Activated CD8-positive, alpha-beta memory T cell treated with anti-CD3 and anti-CD28 coated beads, Interleukin-2, amount 10 ng/mL, durations not matched to agents 7 days and 5 days (primary cell): ENCODE results near the gene MED15. TPM values are rescaled to one million over a fixed set of nuclear protein-coding genes. Genes with fewer than 3 reads are reported as not detected.
"Not testable (repeated sequence)": the region's sequence is repeated elsewhere in the genome, so short reads cannot be mapped to it uniquely, and the experiment has no call there.

ENCODE experiments used
- ATAC-seq: fragments of 150-1000 bp; cut with Tn5 transposase; one replicate; pipeline ENCODE4 v1.10.0; 2021; ENCODE audit warnings: moderate library complexity
- CTCF ChIA-PET: fragments of 350-600 bp; sonication (Branson Sonifier 250); formaldehyde crosslinking; loops from one replicate; lab custom pipeline; 2021; ENCODE audit warnings: antibody characterized with exemption; lab: Charles Lee
- DNase-seq: peaks from one replicate; pipeline ENCODE4 v3.0.0-alpha.2; 2020
- H3K27ac Mint-ChIP-seq: one replicate; pipeline ENCODE4 v1.8.0; 2021; ENCODE audit warnings: mild to moderate bottlenecking, mixed read lengths
- H3K27me3 Mint-ChIP-seq: one replicate; pipeline ENCODE4 v1.8.0; 2021; ENCODE audit warnings: mixed read lengths
- H3K36me3 Mint-ChIP-seq: one replicate; pipeline ENCODE4 v1.8.0; 2021; ENCODE audit warnings: mild to moderate bottlenecking, mixed read lengths
- H3K4me1 Mint-ChIP-seq: one replicate; pipeline ENCODE4 v1.8.0; 2021; ENCODE audit warnings: mixed read lengths
- H3K4me3 Mint-ChIP-seq: one replicate; pipeline ENCODE4 v1.8.0; 2021; ENCODE audit warnings: mild to moderate bottlenecking, moderate library complexity, mixed read lengths
- H3K9me3 Mint-ChIP-seq: one replicate; pipeline ENCODE4 v1.8.0; 2022; ENCODE audit warnings: low read depth, mixed read lengths
- total RNA-seq, 2 experiments: library from RNA; stranded (reverse); gene quantifications; one replicate each; pipeline ENCODE4 v1.2.3, GENCODE V29; 2021

Gene MED15
- total RNA-seq, 2 experiments from 2014 or later = 145 to 179 TPM

- ATAC-seq = no peak
- Mint-ChIP-seq H3K27me3 (no peaks in the 10 kb centered on the region), H3K9me3 (no peaks in the 10 kb centered on the region), H3K36me3 (peaks cover 8% of the 10 kb centered on the region), H3K4me3 (no peak overlapping the region), H3K27ac (peak overlapping the region; percentile 21), H3K4me1 (peaks cover 27% of the 10 kb centered on the region)
- no peak for DNase-seq
- CTCF ChIA-PET = interaction anchor here (0.6 to 1.5 kb wide), 2 partner anchors 72 to 428 kb away, joined by 3 to 4 read pairs; no protein-coding TSS in a partner anchor
Measured at GRCh38 chr22:20490183-20490940, 17.0 kb upstream of the MED15 start.

- Mint-ChIP-seq H3K4me1 (peaks cover 27% of the 10 kb centered on the region), H3K9me3 (no peaks in the 10 kb centered on the region), H3K36me3 (peaks cover 8% of the 10 kb centered on the region), H3K4me3 (no peak overlapping the region), H3K27ac (no peak overlapping the region), H3K27me3 (no peaks in the 10 kb centered on the region)
- no peak for DNase-seq
- CTCF ChIA-PET = interaction anchor here (0.6 to 2.5 kb wide), 2 partner anchors 28 to 428 kb away, joined by 3 to 7 read pairs; no protein-coding TSS in a partner anchor
- ATAC-seq = no peak
Measured at GRCh38 chr22:20490941-20491307, 16.5 kb upstream of the MED15 start.

- Mint-ChIP-seq H3K4me1 (peaks cover 26% of the 10 kb centered on the region), H3K27ac (no peak overlapping the region), H3K36me3 (peaks cover 5% of the 10 kb centered on the region), H3K4me3 (no peak overlapping the region), H3K27me3 (no peaks in the 10 kb centered on the region), H3K9me3 (no peaks in the 10 kb centered on the region)
- ATAC-seq (no peak), DNase-seq (no peak)
- CTCF ChIA-PET = interaction anchor here (2.5 kb wide), 1 partner anchor 28 kb away, joined by 7 read pairs; no protein-coding TSS in a partner anchor
Measured at GRCh38 chr22:20491346-20491745, 16.1 kb upstream of the MED15 start.

GRCh38 chr22:20494978-20495860, 12.2 kb upstream of the MED15 start, which contains the start of gene KLHL22:
TSS of gene KLHL22 (minus strand) at chr22:20495795. CDS start at chr22:20489211, 6,584 bp downstream.
- Mint-ChIP-seq H3K4me1 (peaks cover 29% of the 10 kb centered on the region), H3K4me3 (peak within 1 kb of the TSS; percentile 85), H3K9me3 (no peaks in the 10 kb centered on the region), H3K27me3 (no peaks in the 10 kb centered on the region), H3K36me3 (peaks cover 2% of the 10 kb centered on the region), H3K27ac (peak within 1 kb of the TSS; percentile 75)
- ATAC-seq = peak; percentile 44
- CTCF ChIA-PET = interaction anchor here (1.0 to 2.9 kb wide), 10 partner anchors 11 to 128 kb away, joined by 3 to 13 read pairs (median 4); no protein-coding TSS in a partner anchor
- DNase-seq = peak; percentile 58

GRCh38 chr22:20495861-20496681, 11.3 kb upstream of the MED15 start:
- H3K27me3 Mint-ChIP-seq = no peaks in the 10 kb centered on the region
- H3K4me1 Mint-ChIP-seq = peaks cover 25% of the 10 kb centered on the region
- no peaks in the 10 kb centered on the region for H3K9me3 Mint-ChIP-seq
- H3K27ac Mint-ChIP-seq = peak overlapping the region; percentile 74
- CTCF ChIA-PET = interaction anchor here (1.0 to 2.9 kb wide), 4 partner anchors 11 to 77 kb away, joined by 4 to 13 read pairs (median 6); partner anchors contain the start of gene MED15
- H3K36me3 Mint-ChIP-seq = peaks cover 3% of the 10 kb centered on the region
- DNase-seq = peak; percentile 94
- peak; percentile 97 for ATAC-seq
- H3K4me3 Mint-ChIP-seq = peak overlapping the region; percentile 85

- Mint-ChIP-seq H3K36me3 (peaks cover 4% of the 10 kb centered on the region), H3K27me3 (no peaks in the 10 kb centered on the region), H3K4me1 (peaks cover 19% of the 10 kb centered on the region), H3K27ac (no peak overlapping the region), H3K4me3 (no peak overlapping the region), H3K9me3 (no peaks in the 10 kb centered on the region)
- DNase-seq (no peak), ATAC-seq (no peak)
- CTCF ChIA-PET = interaction anchor here (1.0 kb wide), 1 partner anchor 9 kb away, joined by 5 read pairs; the partner anchor contains the start of gene MED15
Measured at GRCh38 chr22:20497426-20497825, 10.0 kb upstream of the MED15 start.

GRCh38 chr22:20498913-20499312, 8.5 kb upstream of the MED15 start:
- no peak overlapping the region for H3K27ac Mint-ChIP-seq
- H3K9me3 Mint-ChIP-seq = no peaks in the 10 kb centered on the region
- peaks cover 11% of the 10 kb centered on the region for H3K4me1 Mint-ChIP-seq
- H3K4me3 Mint-ChIP-seq = no peak overlapping the region
- H3K27me3 Mint-ChIP-seq = no peaks in the 10 kb centered on the region
- CTCF ChIA-PET = interaction anchor here (1.1 to 1.5 kb wide), 3 partner anchors 8 to 81 kb away, joined by 3 read pairs; partner anchors contain the start of gene MED15
- DNase-seq (no peak), ATAC-seq (no peak)
- H3K36me3 Mint-ChIP-seq = peaks cover 4% of the 10 kb centered on the region

GRCh38 chr22:20499769-20500168, 7.6 kb upstream of the MED15 start:
- Mint-ChIP-seq H3K9me3 (no peaks in the 10 kb centered on the region), H3K27ac (no peak overlapping the region), H3K4me3 (no peak overlapping the region), H3K4me1 (peaks cover 6% of the 10 kb centered on the region), H3K27me3 (no peaks in the 10 kb centered on the region), H3K36me3 (peaks cover 4% of the 10 kb centered on the region)
- DNase-seq (no peak), ATAC-seq (no peak)
- CTCF ChIA-PET = interaction anchor here (0.7 to 1.2 kb wide), 3 partner anchors 40 to 82 kb away, joined by 3 to 4 read pairs (median 3); no protein-coding TSS in a partner anchor

GRCh38 chr22:20503816-20504215, 3.6 kb upstream of the MED15 start:
- Mint-ChIP-seq H3K4me1 (peaks cover 14% of the 10 kb centered on the region), H3K9me3 (no peaks in the 10 kb centered on the region), H3K36me3 (peaks cover 14% of the 10 kb centered on the region), H3K27me3 (no peaks in the 10 kb centered on the region), H3K27ac (no peak overlapping the region), H3K4me3 (no peak overlapping the region)
- ATAC-seq (no peak), DNase-seq (no peak)
- CTCF ChIA-PET = interaction anchor here (1.5 kb wide), 1 partner anchor 60 kb away, joined by 4 read pairs; no protein-coding TSS in a partner anchor

- Mint-ChIP-seq H3K4me1 (peaks cover 20% of the 10 kb centered on the region), H3K36me3 (peaks cover 20% of the 10 kb centered on the region)
- not testable (repeated sequence) for H3K9me3 Mint-ChIP-seq, H3K27ac Mint-ChIP-seq, H3K4me3 Mint-ChIP-seq, H3K27me3 Mint-ChIP-seq, ATAC-seq, DNase-seq
- CTCF ChIA-PET = interaction anchor here (1.5 to 1.7 kb wide), 2 partner anchors 60 to 87 kb away, joined by 3 to 4 read pairs; no protein-coding TSS in a partner anchor
Measured at GRCh38 chr22:20504293-20504922, 3.0 kb upstream of the MED15 start.

GRCh38 chr22:20506543-20507252, 712 bp upstream of the MED15 start:
- H3K27me3 Mint-ChIP-seq = no peaks in the 10 kb centered on the region
- peaks cover 29% of the 10 kb centered on the region for H3K36me3 Mint-ChIP-seq
- ATAC-seq = no peak
- H3K4me1 Mint-ChIP-seq = peaks cover 42% of the 10 kb centered on the region
- H3K9me3 Mint-ChIP-seq = no peaks in the 10 kb centered on the region
- DNase-seq = no peak
- CTCF ChIA-PET = interaction anchor here (1.2 to 4.1 kb wide), 10 partner anchors 8 to 277 kb away, joined by 3 to 35 read pairs (median 6); no protein-coding TSS in a partner anchor
- peak overlapping the region; percentile 97 for H3K4me3 Mint-ChIP-seq
- H3K27ac Mint-ChIP-seq = peak overlapping the region; percentile 95
